Left renal pelvis (tissue), 4 donors: ENCODE results near the gene RBFOX1. TPM values are rescaled to one million over a fixed set of nuclear protein-coding genes. Genes with fewer than 3 reads are reported as not detected.
A peak's percentile ranks its signal among the peaks of the same experiment; 100 is the strongest.

Experiments used
- DNase-seq, 4 donors: peaks; one replicate each; pipeline ENCODE4 v3.0.0-alpha.2; 2013; ENCODE audit warnings: low read depth in 4 of 4, low spot score in 3 of 4
- polyA plus RNA-seq, 4 donors: library from polyadenylated mRNA; unstranded; fragments of 120-200 nt; gene quantifications; one replicate each; pipeline ENCODE4 v1.2.1, GENCODE V29; 2013; ENCODE audit not compliant: insufficient read length in 4 of 4

The RBFOX1 gene
- polyA plus RNA-seq, 4 donors: 1.8 to 3.5 (median 2.6) TPM

DNA sequence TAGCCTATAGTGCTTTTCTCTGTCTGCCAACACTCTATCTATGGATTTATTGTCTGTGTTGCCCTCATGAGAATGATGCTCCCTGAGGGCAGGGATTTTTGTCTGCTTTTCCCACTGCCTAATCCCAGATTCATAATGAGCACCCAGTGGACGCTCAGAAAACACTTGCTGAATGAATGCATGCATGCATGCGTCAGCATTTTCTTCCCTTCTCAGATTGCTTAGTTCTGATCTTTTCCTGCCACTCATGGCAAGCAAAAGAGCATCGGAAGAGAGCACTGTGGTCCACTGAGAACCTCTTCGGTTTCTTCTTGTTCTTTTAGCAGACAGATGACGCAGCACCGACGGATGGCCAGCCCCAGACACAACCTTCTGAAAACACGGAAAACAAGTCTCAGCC is 246.8 kb downstream of the RBFOX1 start:
- DNase-seq: no peak

DNA sequence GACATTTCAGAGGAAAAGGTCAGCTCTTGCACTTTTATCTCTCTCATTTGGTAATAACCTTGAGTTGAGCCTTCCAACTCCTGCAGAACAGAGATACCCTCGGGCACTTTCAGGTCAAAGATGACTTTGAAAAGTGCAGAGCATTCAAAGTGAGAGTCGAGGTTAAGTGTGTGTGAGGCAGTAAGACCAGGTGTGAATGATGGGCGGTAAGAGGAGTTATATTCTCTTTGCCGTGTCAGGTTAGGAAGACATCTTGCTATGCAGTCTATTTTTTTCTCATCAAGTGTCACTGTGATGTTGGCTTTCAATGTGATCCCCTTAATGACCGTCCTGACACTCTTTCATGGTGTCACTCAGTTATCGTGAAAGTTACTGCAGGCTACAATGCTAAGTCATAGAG is 248.5 kb downstream of the RBFOX1 start:
- no peak for DNase-seq

- DNase-seq: no peak
Measured at GRCh38 chr16:7583396-7583795, 250.8 kb downstream of the RBFOX1 start.

DNA sequence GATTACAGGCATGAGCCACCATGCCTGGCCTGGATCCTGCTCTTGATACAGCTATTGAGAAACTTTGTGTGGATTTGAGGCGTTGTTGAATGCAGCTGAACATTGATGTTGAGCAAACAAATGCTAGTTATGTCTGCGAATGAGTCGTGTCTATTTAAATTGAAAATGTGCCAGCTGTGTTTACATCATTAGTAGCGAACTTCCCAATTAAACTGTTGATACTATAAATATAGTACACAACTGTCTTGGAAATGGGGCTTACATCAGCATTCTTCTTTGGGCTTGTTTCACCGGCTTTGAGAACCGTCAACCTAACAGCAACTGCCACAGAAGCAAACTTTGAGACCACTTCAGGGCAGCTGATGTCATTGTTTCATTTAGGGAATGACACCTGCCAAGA is 251.9 kb downstream of the RBFOX1 start:
- DNase-seq: no peak

DNA sequence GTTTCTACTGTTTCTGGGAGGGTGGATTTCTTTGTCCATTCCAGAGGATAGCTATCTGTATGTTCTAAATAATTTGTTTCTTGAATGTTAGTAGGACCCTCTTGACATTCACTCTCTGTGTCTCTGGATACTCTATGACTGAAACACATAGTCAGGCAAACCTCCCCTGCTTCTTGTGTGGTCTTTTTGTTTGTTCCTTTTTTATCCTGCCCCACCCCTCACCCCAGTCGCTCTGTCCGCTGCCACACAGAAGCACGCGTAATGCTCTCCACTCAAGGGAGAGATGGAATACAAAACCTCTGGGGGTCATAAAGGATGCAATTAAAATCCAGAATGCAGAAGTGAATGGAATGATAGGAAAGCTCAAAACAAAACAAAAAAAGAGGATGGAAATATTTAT is 253.1 kb downstream of the RBFOX1 start:
- DNase-seq: no peak

- DNase-seq: no peak
Measured at GRCh38 chr16:7590934-7591333, 258.3 kb downstream of the RBFOX1 start.

DNA sequence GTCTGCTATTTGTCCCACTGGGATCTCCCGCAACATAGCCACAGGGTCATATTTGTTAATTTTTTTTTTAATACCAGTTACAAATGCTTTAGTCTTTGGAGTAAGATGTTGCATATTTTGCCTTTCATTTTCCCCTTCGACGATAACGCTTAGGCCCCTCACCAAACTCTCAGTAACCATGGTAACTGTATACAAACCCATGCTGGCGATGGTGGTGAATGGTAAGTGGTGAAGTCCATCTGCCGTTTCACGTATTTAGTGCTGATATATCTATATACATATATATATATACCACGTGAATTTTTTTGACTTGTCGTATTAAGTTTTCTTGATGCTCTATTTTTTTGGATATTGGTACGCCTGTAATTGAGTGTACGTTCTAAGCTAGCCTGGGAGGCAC is 263.7 kb downstream of the RBFOX1 start:
- DNase-seq: no peak

DNA sequence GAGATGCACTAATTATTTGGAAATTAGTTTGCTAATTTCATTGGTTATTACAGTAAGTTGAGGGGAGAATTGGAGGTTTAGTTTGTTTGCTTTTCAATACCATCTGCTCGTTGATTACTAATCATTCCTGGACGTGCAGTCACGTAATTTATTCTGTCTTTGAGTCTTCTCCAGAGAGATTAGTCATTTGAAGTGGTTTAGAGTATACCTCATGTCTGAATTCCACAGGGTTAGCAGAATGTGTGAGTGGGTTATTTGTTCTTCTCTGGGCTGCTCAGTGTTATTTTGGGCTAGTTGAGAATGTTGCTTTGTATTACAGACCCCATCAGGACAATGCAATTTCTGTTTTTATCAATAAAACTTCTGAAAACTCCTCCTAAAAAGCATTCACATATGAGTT is 265.0 kb downstream of the RBFOX1 start:
- DNase-seq: no peak

GRCh38 chr16:7601100-7601499 is 268.5 kb downstream of the RBFOX1 start:
- DNase-seq: no peak

DNA sequence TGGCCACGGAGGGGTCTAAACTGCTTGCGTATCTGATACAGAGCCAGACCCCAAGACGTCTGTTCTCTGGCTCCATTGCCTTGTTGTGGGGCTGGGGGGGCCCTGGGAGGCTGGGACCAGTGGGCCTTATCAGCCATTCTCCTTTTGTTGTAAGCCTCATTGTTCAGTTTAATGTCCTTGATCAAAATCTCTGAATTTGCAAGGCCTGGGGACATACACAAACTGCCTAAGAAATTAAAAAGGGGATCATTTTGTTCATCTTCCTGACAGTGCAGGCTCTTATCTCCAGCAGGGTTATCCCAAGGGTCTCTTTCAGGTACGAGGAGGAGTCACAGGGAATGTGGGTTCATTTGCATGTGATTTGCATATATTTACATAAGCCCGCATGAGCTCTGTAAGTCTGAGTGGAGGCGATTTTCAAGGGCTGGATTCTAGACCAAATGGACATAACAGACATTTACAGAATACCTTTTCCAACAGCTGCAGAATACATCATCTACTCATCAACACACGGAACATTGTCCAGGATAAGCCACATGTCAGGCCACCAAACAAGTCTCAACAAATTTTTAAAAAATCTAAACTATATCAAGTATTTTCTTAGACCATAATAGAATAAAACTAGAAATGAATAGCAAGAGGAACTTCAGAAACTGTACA is 269.8 kb downstream of the RBFOX1 start:
- DNase-seq: no peak

GRCh38 chr16:7605812-7606211 is 273.2 kb downstream of the RBFOX1 start:
- DNase-seq: no peak

GRCh38 chr16:7612671-7613070 is 280.0 kb downstream of the RBFOX1 start:
- DNase-seq: no peak

DNA sequence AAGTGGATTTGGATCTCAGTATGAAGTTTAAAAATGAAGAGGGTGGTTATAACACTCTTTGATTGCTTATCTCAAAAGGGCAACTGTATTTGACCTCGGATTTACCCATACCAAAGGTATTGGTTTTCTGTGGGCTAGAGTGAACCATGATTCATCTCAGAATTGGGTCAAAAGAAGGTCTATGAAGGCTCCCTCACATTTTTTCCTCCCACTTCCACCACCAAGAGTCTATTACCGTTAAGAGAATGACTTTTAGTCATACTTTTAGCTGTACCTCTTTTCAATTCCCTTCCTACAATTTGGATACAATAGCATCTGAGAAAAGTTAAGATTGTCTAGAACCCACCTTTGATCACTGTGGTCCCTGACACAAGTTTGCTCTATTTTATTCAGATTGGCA is 280.9 kb downstream of the RBFOX1 start:
- DNase-seq: no peak

DNA sequence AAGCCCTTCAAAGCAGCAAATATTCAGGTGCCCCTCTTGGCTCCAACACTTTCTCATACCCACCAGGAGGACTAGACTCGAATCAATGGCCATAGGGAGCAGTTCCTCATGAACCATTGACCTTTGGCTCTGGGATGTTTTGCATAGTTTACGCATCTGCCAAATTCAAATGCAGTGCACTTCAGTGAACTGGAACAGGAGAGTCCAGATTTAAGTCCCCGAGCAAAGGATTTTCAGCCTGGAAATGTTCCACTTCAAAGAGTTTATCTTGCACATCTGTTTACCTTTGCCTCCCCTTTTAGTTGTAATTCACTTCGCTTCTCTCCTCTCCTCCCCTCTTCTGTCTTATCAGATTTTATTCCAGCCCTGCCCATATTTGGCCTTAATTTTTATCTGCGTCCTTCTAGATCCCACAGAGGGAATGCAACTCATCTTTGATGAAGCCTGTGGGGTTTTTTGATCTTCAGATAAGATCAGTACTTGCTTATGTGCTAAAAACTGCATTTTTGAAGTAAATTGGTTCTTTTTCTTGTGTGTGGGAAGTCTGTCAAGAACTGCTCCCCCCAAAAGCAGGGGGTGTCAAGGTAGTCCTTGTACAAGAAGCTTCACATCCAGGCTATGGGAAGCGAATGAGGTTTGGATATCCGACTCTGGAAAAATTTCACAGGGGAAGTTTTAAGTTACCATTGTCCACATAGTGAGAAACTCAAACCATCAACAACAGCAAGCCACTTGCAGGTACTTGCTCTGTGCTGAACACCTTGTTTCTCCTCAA is 281.6 kb downstream of the RBFOX1 start:
- DNase-seq: peak; percentile 10 to 48 (median 28)

DNA sequence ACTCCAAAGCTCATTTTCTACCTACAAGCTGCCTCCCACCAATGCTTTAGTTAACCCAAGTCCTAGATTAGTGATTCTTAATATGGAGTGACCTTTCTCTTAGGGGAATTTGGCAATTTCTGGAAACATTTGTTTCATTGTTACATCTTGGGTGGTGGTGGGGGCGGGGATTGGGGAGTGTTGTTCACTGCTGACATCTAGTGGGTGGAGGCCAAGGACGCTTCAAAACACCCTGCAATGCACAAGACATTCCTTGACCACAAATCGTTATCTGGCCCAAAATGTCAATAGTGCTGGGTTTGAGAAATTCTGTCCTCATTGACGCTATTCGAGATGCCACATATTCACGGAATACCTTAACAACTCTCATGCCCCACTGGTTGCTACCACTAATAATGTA is 282.9 kb downstream of the RBFOX1 start:
- no peak for DNase-seq

DNA sequence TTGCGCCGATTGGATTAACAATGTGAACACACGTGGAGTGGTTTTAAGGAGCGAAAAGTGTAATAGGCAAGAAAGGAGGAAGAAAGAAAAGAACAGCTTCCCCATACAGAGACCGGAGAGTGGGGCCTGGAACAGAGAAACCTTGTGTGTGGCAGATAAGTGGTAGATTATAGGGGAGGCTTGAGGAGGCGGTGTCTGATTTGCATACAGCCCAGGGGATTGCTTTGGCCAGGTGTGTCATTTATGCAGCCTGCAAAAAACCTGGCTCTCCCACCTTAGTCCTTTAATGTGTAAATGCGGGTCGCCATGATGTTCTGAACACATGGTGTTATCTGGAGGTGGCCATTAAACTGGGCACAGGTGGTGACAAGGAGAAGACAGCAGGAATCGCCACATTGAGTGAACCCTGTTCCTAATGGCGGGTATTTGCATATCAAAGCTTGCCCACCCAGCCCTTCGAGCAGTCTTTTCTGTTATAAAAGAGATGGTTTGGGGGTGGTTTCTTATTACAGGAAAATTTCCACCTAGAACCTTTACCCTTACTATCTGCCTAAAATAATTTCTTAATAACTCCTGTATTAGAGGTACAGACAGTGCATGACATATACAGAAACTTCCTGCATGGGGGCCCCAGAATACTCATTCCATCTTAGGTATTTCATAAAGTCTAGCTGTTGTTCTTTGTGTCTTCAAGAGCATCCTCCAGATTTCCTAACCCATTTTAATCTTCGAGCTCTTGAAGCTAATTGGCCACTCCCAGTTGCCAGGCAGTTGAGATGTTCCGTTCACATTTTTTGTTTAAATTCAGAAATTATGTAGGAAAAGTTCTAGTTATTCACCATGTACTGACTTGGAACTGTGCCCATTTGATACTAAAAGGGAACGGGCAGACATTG is 292.5 kb downstream of the RBFOX1 start:
- no peak for DNase-seq

DNA sequence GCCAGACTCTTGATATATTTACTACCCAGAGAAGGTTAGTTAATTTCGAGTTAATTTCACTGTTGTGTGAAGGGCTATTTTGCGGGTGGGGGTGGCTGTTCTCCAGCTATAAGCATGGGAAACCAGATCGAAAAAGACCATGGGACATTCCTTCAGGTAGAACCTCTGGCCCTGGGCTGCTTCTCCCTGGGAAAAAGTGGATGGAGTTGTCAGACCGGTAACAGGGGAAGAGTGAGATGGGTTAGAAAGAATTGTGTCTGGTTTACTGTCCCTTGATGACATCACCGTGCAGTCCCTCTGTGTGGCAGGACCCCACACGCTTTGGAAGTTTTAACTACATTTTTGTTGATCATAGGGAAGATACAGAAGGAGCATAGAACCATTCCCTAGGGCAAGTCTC is 296.3 kb downstream of the RBFOX1 start:
- DNase-seq: no peak

GRCh38 chr16:7629571-7629970 is 296.9 kb downstream of the RBFOX1 start:
- DNase-seq: no peak

DNA sequence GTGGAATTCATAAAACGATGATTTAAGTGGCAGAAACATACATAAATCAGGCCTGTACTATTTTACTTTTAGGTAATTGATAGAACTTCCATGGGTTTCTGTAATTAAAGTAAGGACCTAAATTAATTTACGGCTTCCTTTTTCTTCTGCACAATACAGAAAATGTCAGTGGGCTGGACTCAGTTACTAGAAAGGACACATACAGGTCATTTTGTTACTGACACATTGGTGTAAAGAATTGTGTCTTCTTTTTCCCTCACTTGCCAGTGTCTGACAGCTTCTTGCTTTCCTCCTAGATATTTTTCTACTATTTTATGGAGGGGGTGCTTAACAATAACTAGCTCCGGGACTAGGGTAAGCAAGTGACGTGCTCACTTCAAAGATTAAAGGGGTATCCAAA is 304.8 kb downstream of the RBFOX1 start:
- DNase-seq: no peak

DNA sequence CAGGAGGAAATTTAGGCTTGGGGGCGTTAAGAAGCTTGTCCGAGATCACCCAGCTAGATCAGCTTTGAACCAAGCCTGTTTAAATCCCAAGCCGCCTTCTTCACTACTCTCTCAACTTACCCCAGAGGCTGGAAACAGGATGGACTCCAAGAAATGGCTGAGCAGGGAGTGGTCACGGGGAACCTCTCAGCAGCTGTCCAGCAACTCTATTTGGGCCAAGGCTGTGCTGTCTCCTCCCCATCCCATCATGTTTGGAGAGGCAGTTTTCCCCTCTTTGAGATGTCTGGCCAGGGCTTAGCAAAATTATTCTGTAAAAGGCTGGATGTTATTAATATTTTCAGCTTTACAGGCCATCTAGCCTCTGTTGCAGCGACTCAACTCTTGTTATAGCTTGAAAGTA is 305.7 kb downstream of the RBFOX1 start:
- DNase-seq: no peak

GRCh38 chr16:7640334-7640733 is 307.7 kb downstream of the RBFOX1 start:
- DNase-seq: no peak
